GM18907 (cell line): Measurements from ENCODE around the gene MIS18A.

Source experiments
- ATAC-seq: cut with Tn5 transposase; IDR thresholded peaks from one replicate; pipeline ENCODE4 v1.9.1; 2021; ENCODE audit warnings: mild to moderate bottlenecking, moderate library complexity; ENCODE audit not compliant: unreplicated experiment

The MIS18A gene

GRCh38 chr21:32256873-32257620, 21.8 kb downstream of the MIS18A start:
- ATAC-seq = no peak

GRCh38 chr21:32256251-32256650, 22.6 kb downstream of the MIS18A start:
- ATAC-seq = no peak

GRCh38 chr21:32253215-32253641, 25.6 kb downstream of the MIS18A start:
- ATAC-seq = no peak

- ATAC-seq = no peak
Observed at GRCh38 chr21:32252136-32252535, 26.7 kb downstream of the MIS18A start.

- ATAC-seq = no peak
Observed at GRCh38 chr21:32249511-32250280, 29.2 kb downstream of the MIS18A start.

GRCh38 chr21:32248571-32249461, 30.0 kb downstream of the MIS18A start:
- no peak for ATAC-seq

GRCh38 chr21:32246571-32247140, 32.2 kb downstream of the MIS18A start:
- ATAC-seq = no peak

- ATAC-seq = no peak
Observed at GRCh38 chr21:32245971-32246370, 32.9 kb downstream of the MIS18A start.

- ATAC-seq = no peak
Observed at GRCh38 chr21:32240851-32241687, 37.8 kb downstream of the MIS18A start.

- no peak for ATAC-seq
Observed at GRCh38 chr21:32239551-32239950, 39.3 kb downstream of the MIS18A start.

GRCh38 chr21:32238063-32238462, 40.8 kb downstream of the MIS18A start:
- ATAC-seq = no peak

GRCh38 chr21:32237021-32237420, 41.8 kb downstream of the MIS18A start:
- no peak for ATAC-seq

GRCh38 chr21:32233722-32234301, 45.0 kb downstream of the MIS18A start:
- ATAC-seq = no peak

GRCh38 chr21:32233055-32233546, 45.7 kb downstream of the MIS18A start:
- no peak for ATAC-seq

- ATAC-seq = no peak
Observed at GRCh38 chr21:32226444-32226843, 52.4 kb downstream of the MIS18A start.
